Type B pancreatic cell (in vitro differentiated cells): ENCODE measurements around the gene MB. TPM values are rescaled to one million over a fixed set of nuclear protein-coding genes. Genes with fewer than 3 reads are reported as not detected.
"Not testable (repeated sequence)": the region's sequence is repeated elsewhere in the genome, so short reads cannot be mapped to it uniquely, and the experiment has no call there.

ENCODE experiments used
- DNase-seq: peaks from one replicate; pipeline ENCODE4 v3.0.0; 2021; ENCODE audit warnings: mixed read lengths; ENCODE audit not compliant: unreplicated experiment; ENCODE audit errors: extremely low spot score
- H3K27ac Mint-ChIP-seq: 2 replicates; pipeline ENCODE4 v1.8.0; 2021; ENCODE audit warnings: mild to moderate bottlenecking, mixed read lengths
- H3K27me3 Mint-ChIP-seq: 2 replicates; pipeline ENCODE4 v1.8.0; 2021; ENCODE audit warnings: mixed read lengths
- H3K36me3 Mint-ChIP-seq: 2 replicates; pipeline ENCODE4 v1.8.0; 2021; ENCODE audit warnings: mixed read lengths
- H3K4me1 Mint-ChIP-seq: one replicate; pipeline ENCODE4 v1.8.0; 2021; ENCODE audit warnings: mixed read lengths; ENCODE audit not compliant: unreplicated experiment
- H3K4me3 Mint-ChIP-seq: 2 replicates; pipeline ENCODE4 v1.8.0; 2021; ENCODE audit warnings: mild to moderate bottlenecking, mixed read lengths
- H3K9me3 Mint-ChIP-seq: 2 replicates; pipeline ENCODE4 v1.8.0; 2021; ENCODE audit warnings: mixed read lengths
- long read RNA-seq: library from polyadenylated mRNA; unstranded; transcript quantifications from one replicate; pipeline ENCODE4 v2.0.0, GENCODE V29; 2020
- total RNA-seq: library from RNA; stranded (reverse); gene quantifications from 2 replicates; pipeline ENCODE4 v1.2.1, GENCODE V29; 2021; ENCODE audit warnings: low replicate concordance
- TF ChIP-seq, protein P1 (sequence below): fragments of 200-600 bp; sonication (generic); conservative IDR thresholded peaks from 2 replicates; pipeline ENCODE4 v1.5.0; 2021; ENCODE audit warnings: antibody characterized with exemption, mild to moderate bottlenecking

The MB gene
- total RNA-seq: 0.36 and 0.48 TPM in 2 replicates
- long read RNA-seq: 0 reads

DNA sequence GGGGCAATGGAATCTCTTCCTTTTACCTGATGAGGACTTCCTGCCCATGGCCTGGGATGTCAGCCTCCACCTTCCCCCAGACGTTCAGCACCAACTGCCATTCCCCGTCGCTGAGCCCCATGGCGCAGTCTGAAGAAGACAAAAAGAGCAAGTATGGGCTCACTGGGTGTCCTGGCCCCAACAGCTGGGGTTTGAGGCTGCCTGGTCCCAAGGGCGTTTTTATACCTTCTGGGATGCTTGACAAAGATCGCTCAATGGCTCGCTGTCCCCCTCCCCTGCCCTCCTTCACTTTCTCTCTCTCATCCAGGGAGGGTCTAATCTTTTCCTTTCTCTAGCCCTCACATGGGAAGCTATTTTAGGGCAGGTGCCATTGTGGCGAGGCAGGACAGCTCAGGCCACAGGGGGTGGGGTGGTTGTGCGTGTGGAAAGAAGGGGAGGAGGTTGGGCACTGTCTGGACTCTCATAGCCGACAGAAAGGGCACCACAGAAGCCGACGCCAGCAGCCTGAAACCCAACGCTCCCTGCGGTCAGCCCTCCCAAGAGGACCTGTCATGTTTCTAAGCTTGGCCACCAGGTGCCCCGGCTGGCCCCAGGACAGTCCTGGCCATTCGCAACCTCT is at the start of gene MB:
MB (minus strand) TSS at position 193 of the 619 bp plus-strand sequence; CDS start at position 121, 72 bp downstream.
- H3K4me3 Mint-ChIP-seq: no peak within 1 kb of the TSS
- no peak for DNase-seq
- no peaks in the 10 kb centered on the region for H3K36me3 Mint-ChIP-seq
- no peaks in the 10 kb centered on the region for H3K27me3 Mint-ChIP-seq
- H3K9me3 Mint-ChIP-seq: no peaks in the 10 kb centered on the region
- peaks cover 17% of the 10 kb centered on the region for H3K4me1 Mint-ChIP-seq
- no peak within 1 kb of the TSS for H3K27ac Mint-ChIP-seq
- TF ChIP-seq, protein P1, sequence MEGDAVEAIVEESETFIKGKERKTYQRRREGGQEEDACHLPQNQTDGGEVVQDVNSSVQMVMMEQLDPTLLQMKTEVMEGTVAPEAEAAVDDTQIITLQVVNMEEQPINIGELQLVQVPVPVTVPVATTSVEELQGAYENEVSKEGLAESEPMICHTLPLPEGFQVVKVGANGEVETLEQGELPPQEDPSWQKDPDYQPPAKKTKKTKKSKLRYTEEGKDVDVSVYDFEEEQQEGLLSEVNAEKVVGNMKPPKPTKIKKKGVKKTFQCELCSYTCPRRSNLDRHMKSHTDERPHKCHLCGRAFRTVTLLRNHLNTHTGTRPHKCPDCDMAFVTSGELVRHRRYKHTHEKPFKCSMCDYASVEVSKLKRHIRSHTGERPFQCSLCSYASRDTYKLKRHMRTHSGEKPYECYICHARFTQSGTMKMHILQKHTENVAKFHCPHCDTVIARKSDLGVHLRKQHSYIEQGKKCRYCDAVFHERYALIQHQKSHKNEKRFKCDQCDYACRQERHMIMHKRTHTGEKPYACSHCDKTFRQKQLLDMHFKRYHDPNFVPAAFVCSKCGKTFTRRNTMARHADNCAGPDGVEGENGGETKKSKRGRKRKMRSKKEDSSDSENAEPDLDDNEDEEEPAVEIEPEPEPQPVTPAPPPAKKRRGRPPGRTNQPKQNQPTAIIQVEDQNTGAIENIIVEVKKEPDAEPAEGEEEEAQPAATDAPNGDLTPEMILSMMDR: no peak

DNA sequence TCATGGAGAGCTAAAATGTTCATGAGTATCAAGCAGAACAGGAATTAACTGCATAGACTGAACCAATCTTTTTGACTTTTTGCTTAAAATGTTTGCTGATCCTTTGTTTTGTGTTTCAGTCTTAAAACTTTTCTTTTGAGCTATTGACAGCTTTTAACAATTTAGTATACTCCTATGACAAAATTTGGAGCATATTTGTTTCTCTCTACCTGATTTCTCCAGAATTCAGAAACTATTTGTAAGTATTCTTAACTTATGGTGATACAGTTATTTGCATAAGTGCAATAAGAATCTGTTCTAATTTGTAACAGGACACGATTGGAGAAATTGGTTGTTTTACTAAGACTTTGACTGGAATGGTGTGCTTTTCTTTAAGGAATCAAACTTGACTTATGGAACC is 49.6 kb upstream of the MB start:
- H3K36me3 Mint-ChIP-seq, H3K27ac Mint-ChIP-seq, H3K9me3 Mint-ChIP-seq, H3K4me3 Mint-ChIP-seq, H3K4me1 Mint-ChIP-seq, H3K27me3 Mint-ChIP-seq, DNase-seq: not testable (repeated sequence)

DNA sequence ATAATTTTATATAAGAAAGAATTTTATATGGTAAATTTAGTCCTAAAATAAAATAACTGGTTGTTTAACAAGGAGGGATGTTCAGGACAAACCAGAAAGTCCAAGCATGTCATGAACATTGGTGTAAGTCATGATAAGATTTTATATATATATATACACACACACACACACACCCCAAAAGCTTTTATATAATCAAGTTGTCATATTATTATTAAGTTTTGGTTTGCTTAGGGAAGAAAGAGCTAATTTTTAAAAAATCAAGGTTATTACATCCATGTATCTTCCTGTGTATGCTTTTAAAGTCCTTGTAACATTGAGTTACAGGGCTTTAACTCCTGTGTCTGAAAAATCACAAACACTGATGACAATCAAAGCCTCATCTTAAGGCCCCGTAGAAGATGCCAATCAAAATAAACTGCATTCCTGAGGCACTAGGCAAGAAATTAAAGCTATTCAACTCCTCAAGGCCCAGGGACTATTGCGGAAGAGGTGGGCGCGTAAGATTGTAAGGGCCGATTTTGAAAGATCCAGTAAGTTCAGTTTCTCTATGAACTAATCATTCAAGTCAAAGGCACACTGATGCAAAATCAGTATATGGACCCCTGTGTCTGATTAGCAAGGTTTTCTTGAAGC is 47.9 kb upstream of the MB start:
- H3K9me3 Mint-ChIP-seq: peaks cover 6% of the 10 kb centered on the region
- no peak overlapping the region for H3K27ac Mint-ChIP-seq
- H3K36me3 Mint-ChIP-seq: peaks cover 4% of the 10 kb centered on the region
- peaks cover 5% of the 10 kb centered on the region for H3K4me1 Mint-ChIP-seq
- no peaks in the 10 kb centered on the region for H3K27me3 Mint-ChIP-seq
- DNase-seq: no peak
- H3K4me3 Mint-ChIP-seq: no peak overlapping the region
- TF ChIP-seq, protein P1: no peak

DNA sequence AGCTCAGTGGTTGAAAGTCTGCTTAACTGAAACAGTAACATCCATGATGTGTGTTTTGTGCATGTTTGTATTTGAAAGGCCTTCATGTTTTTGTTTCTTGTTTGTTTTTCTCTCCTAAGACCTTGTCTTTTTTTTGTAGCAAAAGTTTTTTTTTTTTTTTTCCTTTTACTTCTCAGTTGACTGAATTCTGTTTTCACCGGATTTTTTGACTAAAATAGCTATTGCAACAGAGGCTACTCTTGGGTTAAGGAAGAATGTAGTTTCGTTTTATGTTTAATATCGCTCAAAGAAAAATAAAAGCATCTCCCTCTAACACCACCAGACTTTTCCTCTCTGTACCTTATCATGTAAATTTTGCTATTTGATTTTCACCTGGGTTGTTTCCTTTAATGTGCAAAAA is 46.2 kb upstream of the MB start:
- Mint-ChIP-seq H3K36me3 (peaks cover 4% of the 10 kb centered on the region), H3K27me3 (no peaks in the 10 kb centered on the region), H3K27ac (no peak overlapping the region), H3K9me3 (peaks cover 6% of the 10 kb centered on the region), H3K4me1 (peaks cover 5% of the 10 kb centered on the region), H3K4me3 (no peak overlapping the region)
- DNase-seq: no peak
- TF ChIP-seq, protein P1: no peak

DNA sequence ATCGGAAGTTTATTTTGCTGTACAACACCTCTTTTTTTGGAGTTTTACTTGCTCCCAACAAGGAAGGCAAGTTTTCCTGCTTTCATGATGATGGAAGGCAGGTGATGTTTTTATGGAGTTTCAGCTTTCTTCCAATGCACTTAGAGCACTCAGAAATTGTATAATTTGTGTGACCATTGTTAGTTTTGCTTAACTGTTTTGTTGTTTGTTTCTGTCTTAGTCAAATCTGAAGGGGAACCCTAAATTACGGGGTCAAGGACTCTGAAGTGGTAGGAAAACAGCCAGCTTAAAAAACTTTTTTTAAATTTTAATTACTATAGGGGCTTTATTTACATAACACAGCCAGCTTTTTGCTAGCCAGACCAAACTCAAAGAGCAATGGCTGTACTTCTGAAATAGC is 45.8 kb upstream of the MB start:
- peaks cover 8% of the 10 kb centered on the region for H3K4me1 Mint-ChIP-seq
- no peak for DNase-seq
- peaks cover 8% of the 10 kb centered on the region for H3K36me3 Mint-ChIP-seq
- H3K27me3 Mint-ChIP-seq: no peaks in the 10 kb centered on the region
- H3K4me3 Mint-ChIP-seq: no peak overlapping the region
- peaks cover 3% of the 10 kb centered on the region for H3K9me3 Mint-ChIP-seq
- TF ChIP-seq, protein P1: no peak
- no peak overlapping the region for H3K27ac Mint-ChIP-seq

DNA sequence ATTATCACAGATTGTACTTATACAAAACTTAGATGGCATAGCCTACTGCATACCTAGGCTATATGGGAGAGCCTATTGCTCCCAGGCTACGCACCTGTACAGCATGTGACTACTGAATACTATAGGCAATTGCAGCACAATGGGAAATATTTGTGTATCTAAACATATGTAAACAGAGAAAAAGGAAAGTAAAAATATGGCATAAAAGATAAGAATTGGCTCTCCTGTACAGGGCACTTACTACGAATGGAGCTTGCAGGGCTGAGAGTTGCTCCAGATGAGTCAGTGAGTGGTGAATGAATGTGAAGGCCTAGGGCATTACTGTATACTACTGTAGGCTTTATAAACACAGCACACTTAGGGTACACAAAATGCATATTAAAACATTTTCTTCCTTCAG is 44.3 kb upstream of the MB start:
- Mint-ChIP-seq H3K27me3 (no peaks in the 10 kb centered on the region), H3K4me1 (peaks cover 8% of the 10 kb centered on the region), H3K27ac (no peak overlapping the region), H3K9me3 (no peaks in the 10 kb centered on the region), H3K36me3 (peaks cover 8% of the 10 kb centered on the region), H3K4me3 (no peak overlapping the region)
- DNase-seq: no peak
- TF ChIP-seq, protein P1: no peak
